AG09319 (cell line): ENCODE measurements around the gene OXNAD1.

Experiments used
- DNase-seq: peaks from one replicate; pipeline ENCODE4 v3.0.0-alpha.2; 2010; ENCODE audit warnings: low read depth; ENCODE audit errors: extremely low read depth
- TF ChIP-seq, protein P1 (sequence below): IDR thresholded peaks from 2 replicates; pipeline ENCODE4 v1.5.1; 2011; ENCODE audit warnings: low read depth, mild to moderate bottlenecking, inconsistent platforms, low read length, moderate library complexity

The OXNAD1 gene

GRCh38 chr3:16252988-16253387 lies 12.0 kb upstream of the OXNAD1 start:
- TF ChIP-seq, protein P1, sequence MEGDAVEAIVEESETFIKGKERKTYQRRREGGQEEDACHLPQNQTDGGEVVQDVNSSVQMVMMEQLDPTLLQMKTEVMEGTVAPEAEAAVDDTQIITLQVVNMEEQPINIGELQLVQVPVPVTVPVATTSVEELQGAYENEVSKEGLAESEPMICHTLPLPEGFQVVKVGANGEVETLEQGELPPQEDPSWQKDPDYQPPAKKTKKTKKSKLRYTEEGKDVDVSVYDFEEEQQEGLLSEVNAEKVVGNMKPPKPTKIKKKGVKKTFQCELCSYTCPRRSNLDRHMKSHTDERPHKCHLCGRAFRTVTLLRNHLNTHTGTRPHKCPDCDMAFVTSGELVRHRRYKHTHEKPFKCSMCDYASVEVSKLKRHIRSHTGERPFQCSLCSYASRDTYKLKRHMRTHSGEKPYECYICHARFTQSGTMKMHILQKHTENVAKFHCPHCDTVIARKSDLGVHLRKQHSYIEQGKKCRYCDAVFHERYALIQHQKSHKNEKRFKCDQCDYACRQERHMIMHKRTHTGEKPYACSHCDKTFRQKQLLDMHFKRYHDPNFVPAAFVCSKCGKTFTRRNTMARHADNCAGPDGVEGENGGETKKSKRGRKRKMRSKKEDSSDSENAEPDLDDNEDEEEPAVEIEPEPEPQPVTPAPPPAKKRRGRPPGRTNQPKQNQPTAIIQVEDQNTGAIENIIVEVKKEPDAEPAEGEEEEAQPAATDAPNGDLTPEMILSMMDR, result no peak
- DNase-seq, result no peak

- no peak for DNase-seq
- TF ChIP-seq, protein P1, result no peak
Measured at GRCh38 chr3:16253601-16254000, 11.4 kb upstream of the OXNAD1 start.

GRCh38 chr3:16254916-16255315 lies 10.1 kb upstream of the OXNAD1 start:
- DNase-seq, result no peak
- TF ChIP-seq, protein P1, result no peak

DNA sequence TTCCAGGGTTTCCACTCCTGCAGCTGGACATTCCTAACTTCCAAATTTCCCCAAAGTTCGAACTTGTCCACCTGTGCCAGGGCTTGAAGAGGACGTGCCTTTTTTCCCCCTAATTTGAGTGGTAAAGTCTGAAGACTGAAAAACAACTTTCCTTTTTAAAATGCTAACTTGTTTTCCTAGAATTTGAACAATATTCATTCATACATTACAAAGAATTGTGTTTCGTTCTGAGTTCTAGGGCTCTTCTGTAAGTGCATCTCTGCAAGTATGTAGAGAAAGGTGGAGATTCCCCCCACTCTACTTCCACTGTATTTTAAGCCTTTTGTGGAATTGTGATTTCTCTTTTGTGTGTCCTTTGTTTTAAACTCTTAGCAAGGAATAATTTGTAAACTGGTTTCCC lies 9.7 kb upstream of the OXNAD1 start:
- TF ChIP-seq, protein P1, result no peak
- no peak for DNase-seq

DNA sequence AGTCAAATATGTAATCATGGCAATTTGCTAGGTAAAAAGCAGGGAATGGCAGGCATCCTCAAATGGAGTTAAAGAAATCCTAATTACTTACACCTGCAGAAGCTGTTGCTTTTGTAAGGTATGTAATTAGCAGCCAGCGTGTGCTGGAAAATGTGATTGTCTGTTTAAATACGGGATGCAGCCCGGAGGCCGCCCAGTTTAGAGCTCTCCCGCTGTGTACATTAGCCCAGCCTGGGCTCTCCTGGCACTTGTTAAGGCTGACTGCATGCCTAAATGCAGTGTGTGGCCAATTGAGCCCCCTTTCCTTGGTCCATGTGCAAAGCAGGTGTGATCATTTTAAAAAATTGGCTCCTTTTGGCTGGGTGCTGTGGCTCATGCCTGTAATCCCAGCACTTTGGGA lies 9.3 kb upstream of the OXNAD1 start:
- no peak for DNase-seq
- TF ChIP-seq, protein P1, result no peak

DNA sequence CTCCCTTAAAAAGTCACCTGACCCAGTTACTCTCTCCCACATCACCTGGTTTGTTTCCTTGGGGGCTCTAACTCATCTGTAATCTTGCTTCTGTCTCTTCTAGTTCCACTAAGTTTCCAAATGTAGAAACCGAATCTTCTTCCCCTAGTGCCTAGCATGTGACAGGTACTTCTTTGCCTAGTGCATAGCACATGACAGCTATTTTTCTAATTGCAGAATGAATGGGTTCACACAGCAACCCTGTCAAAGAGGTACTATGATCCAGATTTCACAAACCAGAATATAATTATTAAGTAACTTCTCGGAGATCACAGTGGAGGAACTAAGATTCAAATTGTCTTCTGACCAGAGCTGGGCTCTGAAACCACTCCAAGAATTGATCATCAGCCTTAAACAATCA lies 7.7 kb upstream of the OXNAD1 start:
- TF ChIP-seq, protein P1, result no peak
- DNase-seq, result no peak

DNA sequence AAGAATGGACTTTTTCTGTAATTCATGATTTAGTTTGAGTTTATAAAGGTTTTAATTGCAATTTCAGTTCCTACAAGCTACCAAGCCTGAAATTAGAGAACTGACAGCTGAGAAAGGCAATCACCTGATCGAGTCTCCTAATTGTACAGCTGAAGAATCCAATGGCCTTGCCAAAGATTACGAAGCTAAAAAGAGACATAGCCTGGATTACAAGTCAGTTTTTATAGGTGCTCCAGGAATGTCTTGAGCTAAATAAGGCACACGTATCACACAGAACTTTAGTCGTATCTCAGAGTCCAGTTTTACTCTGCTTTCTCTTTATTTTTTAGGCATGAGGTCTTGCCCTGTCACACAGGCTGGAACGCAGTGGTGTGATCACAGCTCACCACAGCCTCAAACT lies 6.8 kb upstream of the OXNAD1 start:
- TF ChIP-seq, protein P1, result no peak
- no peak for DNase-seq

DNA sequence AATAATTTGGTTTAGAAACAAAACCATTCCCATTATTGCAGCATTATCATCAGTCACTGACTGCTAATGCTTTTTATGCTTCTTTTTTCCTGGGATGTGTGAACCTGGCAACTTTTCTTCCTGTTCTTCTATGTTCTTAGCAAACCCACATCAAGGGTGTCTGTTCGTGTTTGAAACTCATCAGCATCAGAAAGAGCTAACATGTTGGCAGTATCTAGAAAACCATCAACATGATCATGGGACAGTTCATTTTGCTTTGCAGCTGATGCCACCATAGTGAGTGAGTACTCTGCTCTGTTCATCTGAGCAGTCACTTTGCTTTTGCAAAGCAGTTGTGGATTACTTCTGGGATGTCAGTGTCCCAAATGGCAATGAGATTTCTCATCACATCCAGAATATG lies 6.1 kb upstream of the OXNAD1 start:
- TF ChIP-seq, protein P1, result no peak
- DNase-seq, result no peak
